GM18873 (cell line): Measurements from ENCODE around the gene NAA10.

ENCODE experiments used
- ATAC-seq: cut with Tn5 transposase; IDR thresholded peaks from one replicate; pipeline ENCODE4 v1.9.1; 2021; ENCODE audit warnings: mild to moderate bottlenecking, moderate library complexity, moderate number of reproducible peaks; ENCODE audit not compliant: unreplicated experiment, low FRiP score

The NAA10 gene

DNA sequence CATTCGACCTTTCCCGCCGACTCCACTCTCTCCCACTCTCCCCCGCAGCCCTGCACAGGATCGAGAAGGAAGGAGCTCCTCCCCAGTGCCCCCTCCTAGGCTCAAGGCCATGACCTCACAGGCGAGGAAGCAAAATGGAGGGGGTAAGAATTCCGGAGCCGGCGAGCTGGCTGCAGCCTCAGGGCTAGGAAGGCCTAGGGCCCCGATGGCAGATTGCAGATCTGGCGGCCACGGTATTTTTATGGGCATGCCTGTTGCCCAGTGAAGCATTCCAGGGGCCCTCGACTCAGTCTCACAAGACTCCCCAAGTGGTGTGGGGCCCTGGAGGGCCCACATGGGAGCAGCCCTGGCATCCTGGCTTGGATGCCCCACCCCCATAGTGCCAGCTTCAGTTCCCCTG lies 47.9 kb downstream of the NAA10 start:
- ATAC-seq: no peak

DNA sequence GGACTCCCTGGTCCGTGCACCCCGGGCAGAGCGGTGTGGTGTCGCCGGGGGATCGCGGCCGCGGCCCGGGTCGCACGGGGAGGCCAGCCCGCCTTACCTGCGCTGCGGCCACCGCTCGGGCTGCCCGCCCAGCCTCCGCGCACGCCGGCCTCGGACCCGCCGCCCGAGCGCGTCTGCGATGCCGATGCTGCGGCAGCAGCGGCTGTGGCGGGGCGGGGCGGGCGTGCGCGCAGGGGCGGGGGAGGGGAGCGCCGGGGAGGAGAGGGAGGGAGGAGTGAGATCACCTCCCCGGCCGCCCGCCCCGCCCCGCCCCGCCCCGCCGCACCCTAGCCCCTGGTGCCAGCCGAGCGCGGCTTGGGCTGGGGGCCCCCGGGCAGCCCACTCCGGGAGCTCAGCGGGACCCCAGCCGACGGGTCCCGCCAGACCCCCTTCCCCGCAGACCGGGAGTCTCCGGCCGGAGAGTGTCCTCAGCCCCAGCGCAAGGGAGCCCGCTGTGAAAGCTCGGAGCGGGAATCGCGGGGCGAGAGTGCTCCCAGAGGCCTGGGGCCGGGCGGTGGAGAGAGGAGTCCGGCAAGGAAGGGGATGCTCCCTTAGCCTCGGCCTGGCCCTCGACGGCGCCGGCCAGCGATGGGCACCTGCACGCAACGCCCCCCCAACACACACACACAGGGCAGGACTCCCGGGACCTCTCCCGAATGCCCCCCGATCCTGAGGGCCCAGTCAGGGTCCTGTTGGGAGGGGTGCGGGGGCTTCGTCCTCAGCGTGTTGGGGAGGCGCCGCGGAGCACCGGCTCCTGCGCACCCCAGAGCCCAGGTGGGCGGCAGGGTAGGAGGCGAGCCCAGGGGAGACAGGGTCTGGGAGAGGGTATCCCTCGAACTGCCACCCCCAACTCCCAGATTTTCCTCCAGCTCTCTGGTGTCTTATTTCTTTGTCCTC lies 48.6 kb downstream of the NAA10 start, which contains the start of gene L1CAM:
Gene L1CAM, minus strand, starts transcription at position 206 of the 936 bp plus-strand sequence. CDS start 10,337 bp downstream, outside the sequence.
- no peak for ATAC-seq

DNA sequence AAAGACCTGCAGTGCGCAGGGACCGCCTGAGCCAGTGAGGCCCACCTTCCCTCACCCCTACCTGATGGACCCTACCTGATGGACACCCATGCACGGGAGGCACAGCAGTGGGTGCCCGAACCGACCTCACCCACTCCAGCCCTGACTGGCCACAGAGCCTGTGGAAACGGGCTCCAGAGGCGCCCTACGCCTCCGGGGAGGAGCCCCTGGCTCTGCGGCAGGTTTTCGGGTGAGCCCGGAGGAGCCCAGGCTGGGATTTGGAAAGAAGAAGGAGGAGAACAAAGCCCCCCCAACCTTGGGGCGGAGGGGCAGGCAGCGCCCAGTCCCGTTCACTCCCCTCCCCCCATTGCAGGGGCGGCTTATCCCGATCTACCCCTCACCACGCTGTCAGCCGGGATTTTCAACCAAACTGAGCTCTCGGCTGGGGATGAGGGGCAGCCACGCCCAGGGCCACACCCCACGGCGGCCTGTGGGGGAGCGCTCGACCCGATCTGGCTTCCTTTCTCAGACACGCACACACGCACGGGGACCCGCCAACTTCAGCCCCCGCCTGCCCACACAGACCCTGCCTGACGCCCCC lies 49.5 kb downstream of the NAA10 start:
- ATAC-seq: no peak

DNA sequence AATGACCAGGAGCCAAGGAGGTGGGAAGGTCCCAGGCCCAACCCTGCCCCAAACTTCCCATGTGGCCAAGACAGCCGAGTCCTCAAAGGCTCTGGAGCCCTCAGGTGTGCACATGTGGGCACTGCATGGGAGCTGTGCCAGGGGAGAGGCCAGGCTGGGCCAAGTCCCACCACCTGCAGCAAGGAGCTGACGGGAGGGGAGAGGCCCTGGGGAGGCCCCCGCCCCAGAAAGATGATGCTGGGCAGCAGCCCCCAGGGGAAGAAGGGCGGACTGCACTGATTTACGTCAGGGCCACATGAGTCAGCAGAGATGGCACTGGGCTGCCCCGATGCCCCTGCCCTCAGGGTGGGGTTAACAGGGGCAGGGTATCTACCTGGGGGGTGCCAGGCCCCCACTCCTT lies 50.2 kb downstream of the NAA10 start:
- ATAC-seq: no peak

DNA sequence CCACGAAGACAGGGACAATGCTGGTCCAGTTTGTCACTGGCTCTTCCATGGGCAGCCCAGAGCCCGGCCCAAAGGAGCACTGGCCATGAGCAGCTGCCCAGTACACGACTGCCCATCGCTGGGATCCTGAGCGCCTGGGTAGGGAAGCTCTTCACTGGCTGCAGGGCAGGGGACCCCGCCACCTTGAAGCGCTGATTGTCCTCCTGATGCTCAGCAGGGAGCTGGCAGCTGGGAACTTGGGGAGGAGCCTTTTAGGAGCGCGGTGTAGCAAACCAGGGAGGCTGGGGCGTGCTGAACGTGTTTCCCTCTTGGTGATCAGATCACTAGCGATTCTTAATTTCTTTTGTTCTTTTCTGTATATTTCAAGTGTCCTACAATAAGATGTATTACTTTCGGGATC lies 50.7 kb downstream of the NAA10 start:
- ATAC-seq: no peak

DNA sequence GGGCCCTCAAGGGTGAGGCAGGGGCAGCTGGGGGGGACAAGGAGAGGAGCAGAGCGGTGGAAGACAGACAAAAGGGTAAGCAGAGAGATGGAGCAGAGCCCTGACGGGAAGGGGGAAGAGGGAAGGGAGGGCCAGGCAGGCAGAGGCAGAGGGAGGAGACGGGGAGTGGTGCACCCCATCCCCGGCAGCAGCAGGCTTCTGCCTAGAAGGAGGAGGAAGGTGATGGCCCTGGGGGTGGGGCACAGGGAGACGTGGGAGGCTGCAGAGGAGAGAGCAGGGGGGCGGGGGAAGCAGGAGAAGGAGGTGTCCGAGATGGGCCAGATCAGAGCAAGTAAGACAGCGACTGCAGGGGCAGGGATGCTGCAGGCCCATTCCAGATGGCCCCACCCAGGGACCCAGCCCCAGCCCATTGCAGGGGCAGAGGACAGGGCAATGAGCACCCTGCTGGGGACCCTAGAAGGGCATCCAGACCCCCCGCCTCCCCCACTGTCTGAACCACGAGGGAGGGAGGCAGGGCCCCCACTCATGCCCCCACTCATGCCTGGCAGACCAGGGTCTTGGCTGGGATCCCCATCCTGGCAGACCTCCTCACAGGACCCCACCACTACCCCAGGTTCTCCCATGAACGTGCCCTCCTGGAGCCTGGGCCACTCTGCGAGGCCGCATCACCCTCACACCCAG lies 51.5 kb downstream of the NAA10 start:
- no peak for ATAC-seq

DNA sequence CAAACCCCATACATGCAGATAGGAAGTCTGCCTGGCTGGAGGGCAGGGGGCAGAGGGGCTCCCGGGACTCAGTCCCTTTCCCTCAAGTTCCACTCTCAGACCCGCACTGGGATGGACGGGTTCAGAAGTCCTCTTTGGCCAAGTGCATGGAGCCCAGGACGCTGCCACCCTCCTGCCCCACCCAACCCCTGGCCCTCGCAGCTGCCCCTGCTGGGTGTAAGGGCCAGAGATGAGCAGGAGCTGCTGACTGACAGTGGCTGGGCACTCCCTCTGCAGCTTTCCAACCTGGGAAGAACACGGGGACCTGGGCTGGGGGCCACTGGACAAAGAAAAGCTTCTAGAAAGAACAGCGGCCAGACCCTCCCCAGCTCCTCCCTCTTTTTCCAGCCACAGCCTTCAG lies 52.3 kb downstream of the NAA10 start:
- ATAC-seq: no peak

DNA sequence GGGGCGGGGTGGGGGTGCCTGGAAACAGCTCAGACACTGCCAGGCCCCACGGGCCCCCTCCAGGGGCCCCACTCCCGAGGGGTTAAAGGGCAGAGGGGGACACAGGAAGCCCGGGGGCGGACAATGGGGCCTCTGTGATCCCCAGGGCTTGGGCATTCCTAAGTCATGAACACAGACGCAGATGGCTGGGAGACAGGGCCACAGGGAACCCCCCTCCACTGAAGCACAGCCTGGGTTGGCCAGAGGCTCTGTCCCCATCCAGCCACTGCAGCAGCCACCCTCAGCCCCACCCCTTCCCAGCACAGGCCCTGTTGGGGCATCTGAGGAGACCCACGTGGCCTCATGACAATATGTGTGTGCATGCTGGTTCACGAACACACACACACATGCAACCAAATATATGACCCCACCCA lies 52.7 kb downstream of the NAA10 start:
- no peak for ATAC-seq

DNA sequence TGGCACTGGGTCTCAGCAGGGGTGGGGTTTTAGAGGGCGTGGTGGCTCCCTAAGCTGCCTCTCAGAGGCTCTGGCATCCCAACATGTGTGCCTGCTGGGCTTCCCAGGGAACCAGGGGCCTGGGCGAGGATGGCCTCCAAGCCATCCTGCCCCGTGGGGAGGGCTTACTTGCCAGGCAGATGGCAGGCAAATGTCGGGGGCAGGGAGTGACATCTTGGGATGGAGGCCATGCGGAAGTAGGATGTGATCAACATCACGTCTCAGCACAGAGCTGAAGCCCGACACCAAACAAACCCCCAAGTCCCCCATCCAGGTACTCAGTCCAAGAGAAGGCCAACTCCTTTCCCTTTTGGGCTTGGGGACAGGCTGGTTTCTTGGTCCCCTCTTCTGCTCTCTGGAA lies 53.6 kb downstream of the NAA10 start:
- no peak for ATAC-seq

DNA sequence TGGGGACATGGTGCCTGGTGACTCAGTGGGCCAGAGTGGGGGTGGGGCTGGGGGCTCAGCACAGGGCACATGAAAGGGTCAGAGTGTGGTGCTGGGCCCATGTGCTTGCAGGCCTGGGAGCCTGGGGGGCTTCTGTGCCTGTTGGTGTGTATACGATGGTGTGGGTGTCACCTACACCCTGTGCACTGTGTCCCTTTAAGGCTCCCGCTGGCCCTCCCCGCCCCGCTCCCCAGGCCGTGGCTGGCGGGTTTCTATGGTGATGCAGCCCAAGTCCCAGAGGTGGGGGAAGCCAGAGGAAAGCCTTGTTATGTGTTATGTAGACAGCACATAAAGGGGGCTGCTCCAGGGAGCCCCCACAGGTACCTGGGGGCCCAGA lies 54.4 kb downstream of the NAA10 start:
- ATAC-seq: no peak

DNA sequence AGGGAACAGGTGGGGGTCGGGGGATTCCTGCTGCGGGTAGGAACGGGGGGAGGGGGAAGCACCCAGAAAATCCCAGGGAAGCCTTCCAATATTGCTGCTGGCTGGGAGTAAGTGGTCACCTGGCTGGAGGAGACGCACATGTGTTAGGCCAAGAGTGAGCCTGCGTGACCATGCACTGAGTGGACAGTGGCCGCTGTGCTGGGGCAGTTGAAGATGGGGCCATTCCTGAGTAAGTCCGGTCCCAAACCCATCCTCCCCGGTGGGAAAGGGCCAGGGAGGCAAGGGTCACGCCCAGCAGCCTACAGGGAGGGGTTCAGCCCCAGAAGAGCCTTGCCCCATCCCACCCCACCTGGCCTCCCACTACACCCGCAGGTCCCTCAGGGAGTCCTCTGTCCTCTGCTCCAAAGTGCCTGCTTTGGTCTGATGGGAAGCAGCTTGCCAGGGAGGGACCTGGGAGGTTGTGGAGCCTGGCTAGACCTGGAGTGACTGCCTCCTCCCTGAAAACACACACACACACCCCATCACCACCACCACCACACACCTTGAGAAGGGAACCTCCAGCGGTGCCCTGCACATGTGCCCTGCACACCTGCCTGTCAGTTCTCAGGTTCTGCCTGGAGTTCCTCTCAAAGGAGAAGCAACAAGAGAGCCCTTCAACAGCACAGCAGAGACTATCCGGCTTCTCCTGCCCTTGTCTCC lies 54.9 kb downstream of the NAA10 start:
- ATAC-seq: no peak
